Tongue (tissue), 2 donors: ENCODE data around the gene LZTS3. TPM values are rescaled to one million over a fixed set of nuclear protein-coding genes. Genes with fewer than 3 reads are reported as not detected.
"Not testable (repeated sequence)": the region's sequence is repeated elsewhere in the genome, so short reads cannot be mapped to it uniquely, and the experiment has no call there.

Experiments used
- DNase-seq: peaks from one replicate; pipeline ENCODE4 v3.0.0-alpha.2; 2015
- total RNA-seq: library from RNA; depleted of rRNA; stranded (reverse); fragments of >200 nt; gene quantifications from one replicate; pipeline ENCODE4 v1.2.3, GENCODE V29; 2014

Gene LZTS3
- total RNA-seq, 1 donor from 2014 or later, result 5.9 TPM

GRCh38 chr20:3166913-3167342, 6.4 kb downstream of the LZTS3 start:
- no peak for DNase-seq

GRCh38 chr20:3166338-3166912, 6.9 kb downstream of the LZTS3 start:
- no peak for DNase-seq

- peak; percentile 76 for DNase-seq
Observed at GRCh38 chr20:3165473-3166337, 7.6 kb downstream of the LZTS3 start.

GRCh38 chr20:3164763-3165410, 8.5 kb downstream of the LZTS3 start:
- DNase-seq, result no peak

GRCh38 chr20:3164043-3164762, 9.1 kb downstream of the LZTS3 start:
- no peak for DNase-seq

- DNase-seq, result no peak
Observed at GRCh38 chr20:3163099-3164042, 10.0 kb downstream of the LZTS3 start.

GRCh38 chr20:3162080-3162611, 11.2 kb downstream of the LZTS3 start:
- DNase-seq, result peak; percentile 18

GRCh38 chr20:3161316-3162079, 11.9 kb downstream of the LZTS3 start:
- DNase-seq, result no peak

GRCh38 chr20:3160418-3160817, 12.9 kb downstream of the LZTS3 start:
- DNase-seq, result no peak

GRCh38 chr20:3158968-3159431, 14.3 kb downstream of the LZTS3 start:
- DNase-seq, result no peak

- DNase-seq, result no peak
Observed at GRCh38 chr20:3157817-3158216, 15.5 kb downstream of the LZTS3 start.

- DNase-seq, result no peak
Observed at GRCh38 chr20:3156811-3157619, 16.3 kb downstream of the LZTS3 start.

GRCh38 chr20:3152057-3152644, 21.2 kb downstream of the LZTS3 start:
- not testable (repeated sequence) for DNase-seq

GRCh38 chr20:3150908-3151307, 22.4 kb downstream of the LZTS3 start:
- no peak for DNase-seq

- DNase-seq, result no peak
Observed at GRCh38 chr20:3146732-3147341, 26.5 kb downstream of the LZTS3 start.

GRCh38 chr20:3141757-3142156, 31.6 kb downstream of the LZTS3 start:
- DNase-seq, result no peak

GRCh38 chr20:3137492-3137891, 35.9 kb downstream of the LZTS3 start:
- DNase-seq, result no peak

- DNase-seq, result no peak
Observed at GRCh38 chr20:3135507-3136070, 37.8 kb downstream of the LZTS3 start.
